SK-MEL-5 (cell line): ENCODE data around the gene TUFT1. TPM values are rescaled to one million over a fixed set of nuclear protein-coding genes. Genes with fewer than 3 reads are reported as not detected.
"Not testable (repeated sequence)": the region's sequence is repeated elsewhere in the genome, so short reads cannot be mapped to it uniquely, and the experiment has no call there.

Source experiments
- DNase-seq: peaks from one replicate; pipeline ENCODE4 v3.0.0-alpha.2; 2016; ENCODE audit warnings: low read depth, low spot score
- in situ Hi-C: cut with HindIII; loops from 2 replicates; pipeline ENCODE4 v1.10.0; 2016; ENCODE audit warnings: low sequenced_read_pairs, high pct_unique_total_duplicates, low pct_unique_long_range_greater_than_20kb
- total RNA-seq: library from RNA; depleted of rRNA; stranded (reverse); fragments of >200 nt; shearing (Covaris generic); gene quantifications from 2 replicates; pipeline ENCODE4 v1.2.3, GENCODE V29; 2014

The TUFT1 gene
- total RNA-seq, 1 experiment from 2014 or later: 4.2 TPM

GRCh38 chr1:151510957-151511635, 29.0 kb upstream of the TUFT1 start, which contains the start of gene CGN:
Gene CGN (plus strand): TSS chr1:151511387. CDS start chr1:151518520, 7,133 bp downstream.
- in situ Hi-C loops: no loop called here
- peak; percentile 91 for DNase-seq

DNA sequence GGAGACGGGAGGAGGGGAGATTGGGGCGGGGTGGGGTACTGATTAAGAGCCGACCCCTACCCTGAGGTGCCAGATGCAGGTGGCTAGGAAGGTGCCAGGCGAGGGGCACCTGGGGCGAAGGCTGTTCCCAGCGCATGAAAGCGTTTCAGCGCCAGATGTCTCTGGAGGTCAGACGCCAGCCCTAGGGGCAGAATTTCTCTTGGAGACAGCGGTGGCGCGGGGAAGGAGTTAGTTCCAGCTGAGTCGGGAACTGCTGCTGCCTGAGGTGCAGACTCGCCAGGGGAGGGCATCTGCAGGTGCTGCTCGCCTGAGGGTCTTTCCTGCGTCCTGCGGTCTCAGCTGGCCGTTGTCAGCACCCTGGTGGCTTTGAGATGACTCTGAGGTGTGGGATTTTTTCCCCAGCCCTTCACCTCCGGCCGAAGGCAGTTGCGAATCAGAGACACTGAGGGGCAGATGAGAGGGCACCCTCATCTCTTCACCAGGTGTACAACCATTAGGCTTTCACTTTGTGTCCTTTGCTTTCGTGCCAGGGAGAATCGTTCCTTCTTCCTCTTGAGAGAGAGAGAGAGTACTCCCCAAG, 28.4 kb upstream of the TUFT1 start:
- DNase-seq: peak; percentile 57
- in situ Hi-C loops: no loop called here

GRCh38 chr1:151512326-151512725, 27.8 kb upstream of the TUFT1 start:
- in situ Hi-C loops: no loop called here
- DNase-seq: no peak

- DNase-seq: no peak
- in situ Hi-C loops: no loop called here
Measured at GRCh38 chr1:151512801-151513625, 27.1 kb upstream of the TUFT1 start.

DNA sequence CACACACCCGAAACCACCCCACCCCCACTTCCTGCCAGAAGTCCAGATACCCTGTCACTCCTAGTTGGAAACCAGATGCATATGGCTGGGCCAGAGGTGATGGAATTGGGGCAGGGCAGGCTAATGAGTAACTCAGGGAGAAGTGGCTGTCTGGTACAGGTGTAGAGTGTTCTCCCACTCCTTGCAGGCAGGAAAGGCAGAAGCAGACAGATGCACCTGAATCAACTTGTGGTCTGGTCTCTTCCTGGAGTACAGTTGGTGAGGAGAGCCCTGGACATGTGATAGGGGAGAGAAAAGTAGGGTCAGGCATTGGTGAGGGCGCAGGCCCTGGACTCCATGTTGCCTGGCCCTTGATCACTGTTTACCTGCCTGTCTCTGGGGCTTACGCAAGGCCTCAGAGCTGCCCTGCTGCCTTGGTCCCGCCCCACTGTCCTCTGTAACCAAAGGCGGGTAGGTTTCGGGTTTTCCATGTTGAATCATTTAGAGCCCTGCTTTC, 26.4 kb upstream of the TUFT1 start:
- no peak for DNase-seq

DNA sequence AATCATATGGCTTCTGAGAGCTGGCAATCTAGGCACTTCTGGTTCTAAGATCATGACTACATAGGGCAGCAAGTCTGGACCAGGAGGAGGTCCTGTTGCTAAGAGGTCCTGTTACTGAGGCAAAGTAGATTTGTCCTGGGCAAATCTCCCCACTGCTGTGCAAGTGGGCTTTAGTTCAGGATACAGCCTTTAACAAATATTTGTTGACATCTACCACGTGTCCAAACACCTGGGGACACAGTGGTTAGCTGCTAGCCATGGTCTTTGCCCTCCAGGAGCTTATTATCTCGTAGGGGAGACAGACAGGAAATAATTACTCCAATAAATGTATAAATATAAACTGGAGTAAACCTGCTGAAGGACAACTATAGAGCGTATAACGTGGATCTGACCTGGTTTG, 25.7 kb upstream of the TUFT1 start:
- in situ Hi-C loops: no loop called here
- no peak for DNase-seq

More for the DNA sequence above, 26.4 kb upstream of the TUFT1 start:
- in situ Hi-C loops: no loop called here

DNA sequence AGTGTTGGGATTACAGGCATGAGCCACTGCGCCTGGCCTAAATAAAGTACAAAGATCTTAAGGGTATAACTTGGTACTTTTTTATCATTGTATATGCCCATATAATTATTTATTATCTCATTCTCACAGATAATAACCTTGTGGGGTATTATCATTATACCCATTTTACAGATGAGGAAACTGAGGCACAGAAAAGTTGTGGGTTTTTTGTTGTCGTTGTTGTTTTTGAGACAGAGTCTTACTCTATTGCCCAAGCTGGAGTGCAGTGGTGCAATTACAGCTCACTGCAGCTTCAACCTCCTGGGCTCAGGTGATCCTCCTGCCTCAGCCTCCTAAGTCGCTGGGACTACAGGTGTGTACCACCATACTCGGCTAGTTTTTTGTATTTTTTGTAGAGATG, 24.8 kb upstream of the TUFT1 start:
- no peak for DNase-seq
- in situ Hi-C loops: no loop called here

GRCh38 chr1:151516031-151516511, 24.0 kb upstream of the TUFT1 start:
- in situ Hi-C loops: no loop called here
- no peak for DNase-seq

DNA sequence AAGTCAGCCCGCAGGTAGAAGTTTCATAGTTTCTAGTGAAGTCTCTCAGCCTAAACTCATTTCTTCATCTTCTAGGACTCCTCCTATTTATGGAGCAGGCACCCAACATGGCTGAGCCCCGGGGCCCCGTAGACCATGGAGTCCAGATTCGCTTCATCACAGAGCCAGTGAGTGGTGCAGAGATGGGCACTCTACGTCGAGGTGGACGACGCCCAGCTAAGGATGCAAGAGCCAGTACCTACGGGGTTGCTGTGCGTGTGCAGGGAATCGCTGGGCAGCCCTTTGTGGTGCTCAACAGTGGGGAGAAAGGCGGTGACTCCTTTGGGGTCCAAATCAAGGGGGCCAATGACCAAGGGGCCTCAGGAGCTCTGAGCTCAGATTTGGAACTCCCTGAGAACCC, 21.7 kb upstream of the TUFT1 start:
- DNase-seq: no peak

GRCh38 chr1:151518936-151519335, 21.2 kb upstream of the TUFT1 start:
- no peak for DNase-seq
- in situ Hi-C loops: no loop called here

More for the DNA sequence above, 21.7 kb upstream of the TUFT1 start:
- in situ Hi-C loops: no loop called here

GRCh38 chr1:151519667-151520066, 20.4 kb upstream of the TUFT1 start:
- no peak for DNase-seq
- in situ Hi-C loops: no loop called here

GRCh38 chr1:151520359-151520758, 19.8 kb upstream of the TUFT1 start:
- DNase-seq: peak; percentile 27
- in situ Hi-C loops: no loop called here

DNA sequence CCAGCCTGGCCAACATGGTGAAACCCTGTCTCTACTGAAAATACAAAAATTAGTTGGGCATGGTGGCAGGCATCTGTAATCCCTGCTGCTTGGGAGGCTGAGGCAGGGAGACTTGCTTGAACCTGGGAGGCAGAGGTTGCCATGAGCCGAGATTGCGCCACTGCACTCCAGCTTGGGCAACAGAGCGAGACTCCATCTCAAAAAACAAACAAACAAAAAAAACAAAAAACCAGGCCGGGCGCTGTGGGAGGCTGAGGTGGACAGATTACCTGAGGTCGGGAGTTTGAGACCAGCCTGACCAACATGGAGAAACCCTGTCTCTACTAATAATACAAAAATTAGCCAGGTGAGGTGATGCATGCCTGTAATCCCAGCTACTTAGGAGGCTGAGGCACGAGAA, 17.7 kb upstream of the TUFT1 start:
- DNase-seq, in situ Hi-C loops: not testable (repeated sequence)

DNA sequence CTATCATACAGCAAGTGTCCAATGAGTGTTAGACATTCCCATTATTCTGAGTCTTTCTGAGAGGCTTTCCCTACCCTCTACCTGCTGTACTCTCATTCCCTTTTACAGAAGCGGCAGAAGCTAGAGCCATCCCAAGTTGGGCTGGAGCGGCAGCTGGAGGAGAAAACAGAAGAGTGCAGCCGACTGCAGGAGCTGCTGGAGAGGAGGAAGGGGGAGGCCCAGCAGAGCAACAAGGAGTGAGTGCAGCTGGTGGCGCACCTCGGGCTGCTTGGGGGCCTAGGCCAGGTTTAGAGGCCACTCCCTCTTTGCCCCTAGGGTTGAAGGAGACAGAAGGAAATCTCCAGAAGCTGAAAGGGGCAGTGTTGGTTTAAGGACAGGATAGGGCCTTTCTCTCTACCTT, 16.8 kb upstream of the TUFT1 start:
- in situ Hi-C loops: no loop called here

DNA sequence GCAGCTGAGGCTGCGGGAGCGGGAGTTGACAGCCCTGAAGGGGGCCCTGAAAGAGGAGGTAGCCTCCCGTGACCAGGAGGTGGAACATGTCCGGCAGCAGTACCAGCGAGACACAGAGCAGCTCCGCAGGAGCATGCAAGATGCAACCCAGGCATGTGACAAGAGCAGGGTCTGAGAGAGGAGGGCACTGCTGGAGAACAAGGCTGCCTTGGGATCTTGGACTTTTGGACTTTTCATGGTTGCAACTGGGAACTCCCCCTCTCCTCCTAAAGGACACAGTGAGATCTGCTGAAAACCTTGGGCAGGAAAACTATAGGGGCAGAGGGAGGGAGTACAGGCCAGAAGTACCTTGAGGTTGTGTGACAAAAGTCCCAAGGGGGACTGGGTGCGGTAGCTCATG, 15.4 kb upstream of the TUFT1 start:
- in situ Hi-C loops: no loop called here
- no peak for DNase-seq

More for the DNA sequence above, 16.8 kb upstream of the TUFT1 start:
- DNase-seq: no peak

DNA sequence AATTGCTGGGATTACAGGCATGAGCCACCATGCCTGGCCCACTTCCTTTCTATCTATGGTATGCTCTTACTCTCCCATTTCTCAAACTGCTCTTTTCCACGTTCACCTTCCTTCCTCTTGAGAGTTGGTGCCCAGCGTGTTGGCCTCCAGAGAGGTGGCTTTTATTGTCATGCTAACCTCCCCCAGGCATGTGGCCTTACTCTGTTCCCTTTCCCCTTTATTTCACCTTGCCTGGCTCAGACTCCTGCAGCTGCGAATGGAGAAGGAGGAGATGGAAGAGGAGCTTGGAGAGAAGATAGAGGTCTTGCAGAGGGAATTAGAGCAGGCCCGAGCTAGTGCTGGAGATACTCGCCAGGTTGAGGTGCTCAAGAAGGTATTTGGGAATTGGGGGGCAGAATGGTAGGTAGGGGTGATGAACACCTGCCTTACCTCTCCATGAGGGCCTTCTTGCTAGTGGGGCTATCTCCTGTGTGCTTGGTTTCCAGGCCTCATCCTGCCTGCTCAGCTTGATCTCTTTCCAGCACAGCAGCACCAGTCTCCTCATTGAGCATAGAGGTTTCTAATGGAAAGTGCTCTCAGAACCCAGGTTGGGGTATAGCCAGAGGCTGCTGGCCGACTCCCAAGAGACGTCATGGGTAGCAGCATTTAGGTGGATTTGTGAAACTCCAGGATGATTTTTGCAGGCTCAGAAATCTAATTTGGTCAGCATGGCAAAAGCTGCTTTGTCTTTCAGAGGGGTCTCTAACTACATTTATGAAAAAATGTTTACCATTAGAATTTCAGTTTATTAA, 13.2 kb upstream of the TUFT1 start:
- no peak for DNase-seq
- in situ Hi-C loops: no loop called here

DNA sequence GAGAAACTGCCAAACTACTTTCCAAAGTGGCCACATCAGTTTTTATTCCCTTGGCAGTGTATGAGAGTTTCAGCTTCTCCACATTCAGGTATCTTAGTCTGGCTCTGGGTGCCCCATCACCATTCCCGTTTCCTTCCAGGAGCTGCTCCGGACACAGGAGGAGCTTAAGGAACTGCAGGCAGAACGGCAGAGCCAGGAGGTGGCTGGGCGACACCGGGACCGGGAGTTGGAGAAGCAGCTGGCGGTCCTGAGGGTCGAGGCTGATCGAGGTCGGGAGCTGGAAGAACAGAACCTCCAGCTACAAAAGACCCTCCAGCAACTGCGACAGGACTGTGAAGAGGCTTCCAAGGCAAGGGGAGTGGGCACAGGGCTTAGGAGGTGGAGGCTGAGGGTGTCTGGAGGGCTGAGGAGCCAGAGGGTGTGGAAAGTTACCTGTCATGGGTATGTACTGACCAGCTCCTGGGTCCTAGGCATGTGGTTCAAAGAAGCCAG, 10.9 kb upstream of the TUFT1 start:
- in situ Hi-C loops: no loop called here
- DNase-seq: no peak
